Choroid plexus epithelial cell (primary cell): ENCODE results near the gene NME3.
"Not testable (repeated sequence)": the region's sequence is repeated elsewhere in the genome, so short reads cannot be mapped to it uniquely, and the experiment has no call there.

Experiments
- DNase-seq: peaks from one replicate; pipeline ENCODE4 v3.0.0-alpha.2; 2010; ENCODE audit warnings: low read depth
- H3K4me3 ChIP-seq: 2 replicates; pipeline ENCODE4 v1.5.1; 2011; ENCODE audit warnings: low read depth, mild to moderate bottlenecking, control low read depth, low read length, moderate library complexity
- TF ChIP-seq, protein P1 (sequence below): conservative IDR thresholded peaks from 2 replicates; pipeline ENCODE4 v1.5.1; 2011; ENCODE audit warnings: low read depth, mild to moderate bottlenecking, control low read depth, inconsistent platforms, low read length, moderate library complexity

Gene NME3

DNA sequence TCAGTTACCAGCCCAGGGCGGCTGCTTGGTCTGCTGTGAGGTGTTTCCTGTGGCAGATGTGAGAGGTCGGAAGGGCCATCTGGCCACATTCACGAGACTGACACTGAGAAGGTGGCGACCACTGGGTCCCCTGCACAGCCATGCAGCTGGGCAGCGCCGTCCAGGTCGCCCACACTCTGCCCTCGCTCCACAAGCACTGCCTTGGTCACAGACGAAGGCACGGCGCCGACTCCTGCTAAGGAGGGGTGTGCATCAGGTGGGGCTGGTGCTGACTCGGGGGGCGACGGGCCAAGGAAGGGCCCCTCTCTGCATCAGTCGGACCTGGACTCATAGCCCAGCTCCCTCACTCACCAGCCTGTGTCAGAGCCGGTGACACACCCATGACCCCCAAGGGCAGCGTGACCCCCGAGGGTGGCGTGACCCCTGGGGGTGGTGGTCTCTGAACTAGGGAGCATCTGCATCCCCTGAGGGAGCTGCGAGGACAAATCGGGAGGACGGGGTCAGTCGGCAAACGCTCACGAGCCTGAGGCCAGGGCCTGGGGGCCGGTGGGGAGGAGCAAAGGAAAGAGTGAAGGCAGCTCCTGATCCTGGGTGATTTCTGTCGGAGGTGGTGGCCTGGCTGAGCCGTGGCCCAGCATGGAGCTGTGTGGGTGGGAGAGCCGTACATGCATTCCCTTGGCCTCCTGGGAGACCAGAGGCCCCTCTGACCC is 30.4 kb downstream of the NME3 start:
- no peak overlapping the region for H3K4me3 ChIP-seq
- TF ChIP-seq, protein P1, sequence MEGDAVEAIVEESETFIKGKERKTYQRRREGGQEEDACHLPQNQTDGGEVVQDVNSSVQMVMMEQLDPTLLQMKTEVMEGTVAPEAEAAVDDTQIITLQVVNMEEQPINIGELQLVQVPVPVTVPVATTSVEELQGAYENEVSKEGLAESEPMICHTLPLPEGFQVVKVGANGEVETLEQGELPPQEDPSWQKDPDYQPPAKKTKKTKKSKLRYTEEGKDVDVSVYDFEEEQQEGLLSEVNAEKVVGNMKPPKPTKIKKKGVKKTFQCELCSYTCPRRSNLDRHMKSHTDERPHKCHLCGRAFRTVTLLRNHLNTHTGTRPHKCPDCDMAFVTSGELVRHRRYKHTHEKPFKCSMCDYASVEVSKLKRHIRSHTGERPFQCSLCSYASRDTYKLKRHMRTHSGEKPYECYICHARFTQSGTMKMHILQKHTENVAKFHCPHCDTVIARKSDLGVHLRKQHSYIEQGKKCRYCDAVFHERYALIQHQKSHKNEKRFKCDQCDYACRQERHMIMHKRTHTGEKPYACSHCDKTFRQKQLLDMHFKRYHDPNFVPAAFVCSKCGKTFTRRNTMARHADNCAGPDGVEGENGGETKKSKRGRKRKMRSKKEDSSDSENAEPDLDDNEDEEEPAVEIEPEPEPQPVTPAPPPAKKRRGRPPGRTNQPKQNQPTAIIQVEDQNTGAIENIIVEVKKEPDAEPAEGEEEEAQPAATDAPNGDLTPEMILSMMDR = no peak
- no peak for DNase-seq

DNA sequence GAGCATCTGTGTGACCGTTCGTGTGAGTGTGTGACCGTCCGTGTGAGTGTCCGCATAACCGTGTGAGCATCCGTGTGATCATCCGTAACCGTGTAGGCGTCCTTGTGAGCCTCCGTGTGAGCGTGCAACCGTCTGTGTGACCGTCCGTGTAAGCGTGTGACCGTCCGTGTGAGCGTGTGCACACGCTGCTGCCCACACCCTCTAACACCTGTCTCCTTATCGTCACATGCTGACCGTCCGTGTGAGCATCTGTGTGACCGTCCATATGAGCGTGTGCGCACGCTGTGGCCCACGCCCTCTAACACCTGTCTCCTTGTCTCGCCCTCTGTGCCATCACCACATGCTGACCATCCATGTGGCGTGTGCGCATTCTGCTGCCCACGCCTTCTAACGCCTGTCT is 31.1 kb downstream of the NME3 start:
- TF ChIP-seq, protein P1 = no peak
- no peak overlapping the region for H3K4me3 ChIP-seq
- DNase-seq = no peak

DNA sequence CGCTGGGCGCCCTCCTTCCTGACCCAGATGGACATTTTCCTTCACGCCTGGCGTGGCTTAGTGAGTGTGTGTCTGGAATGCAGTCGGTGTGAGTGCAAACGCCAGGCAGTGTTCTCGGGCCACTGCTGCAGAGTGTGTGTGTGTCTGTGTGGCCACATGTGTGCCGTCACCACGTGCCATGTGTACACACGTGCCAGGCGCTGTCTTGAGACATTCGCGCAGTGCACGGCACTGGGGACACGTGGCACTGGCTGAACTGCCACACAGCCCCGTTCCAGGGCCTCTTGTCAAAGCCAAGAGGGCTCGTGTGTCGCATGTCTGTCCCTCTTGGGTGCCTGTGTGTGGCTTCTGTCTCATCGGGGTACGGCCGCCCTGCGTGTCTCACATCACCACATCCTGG is 36.5 kb downstream of the NME3 start:
- TF ChIP-seq, protein P1 = no peak
- no peak for DNase-seq
- H3K4me3 ChIP-seq = no peak overlapping the region

DNA sequence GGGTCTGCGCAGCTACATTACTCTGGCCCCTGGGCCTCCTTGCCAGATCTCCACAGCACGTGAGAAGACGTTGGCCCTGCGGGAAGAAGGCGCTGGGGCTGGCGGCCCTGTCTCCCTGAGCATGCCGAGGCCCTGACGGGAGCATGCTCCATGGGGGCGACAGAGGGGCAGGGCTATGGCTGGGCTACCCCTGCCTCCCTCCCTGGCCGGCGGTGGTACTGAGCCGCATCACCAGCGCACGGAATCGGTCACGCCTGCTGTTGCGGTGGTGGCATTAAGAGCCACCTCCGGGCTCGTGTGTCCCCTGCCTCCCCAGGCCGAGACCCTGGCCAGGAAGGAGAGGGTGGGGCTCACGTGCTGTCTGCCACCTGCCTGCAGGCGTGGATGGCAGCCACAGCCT is 37.2 kb downstream of the NME3 start:
- H3K4me3 ChIP-seq = no peak overlapping the region
- TF ChIP-seq, protein P1 = no peak

DNA sequence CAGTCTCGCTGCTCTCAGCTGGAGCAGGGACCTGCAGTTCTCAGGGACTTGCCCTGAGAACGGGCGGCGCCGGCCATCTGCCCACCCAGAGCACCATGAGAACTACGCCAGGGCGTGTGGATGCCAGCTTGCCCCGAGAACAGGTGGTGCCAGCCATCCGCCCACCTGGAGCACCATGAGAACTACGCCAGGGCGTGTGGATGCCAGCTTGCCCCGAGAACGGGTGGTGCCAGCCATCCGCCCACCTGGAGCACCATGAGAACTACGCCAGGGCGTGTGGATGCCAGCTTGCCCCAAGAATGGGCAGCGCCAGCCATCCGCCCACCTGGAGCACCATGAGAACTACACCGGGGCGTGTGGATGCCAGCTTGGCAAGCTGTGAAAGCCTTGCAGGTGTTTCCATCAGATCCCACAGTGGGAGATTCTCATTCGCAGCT is 38.8 kb downstream of the NME3 start:
- DNase-seq, H3K4me3 ChIP-seq: not testable (repeated sequence)

More for the DNA sequence above, 37.2 kb downstream of the NME3 start:
- no peak for DNase-seq

DNA sequence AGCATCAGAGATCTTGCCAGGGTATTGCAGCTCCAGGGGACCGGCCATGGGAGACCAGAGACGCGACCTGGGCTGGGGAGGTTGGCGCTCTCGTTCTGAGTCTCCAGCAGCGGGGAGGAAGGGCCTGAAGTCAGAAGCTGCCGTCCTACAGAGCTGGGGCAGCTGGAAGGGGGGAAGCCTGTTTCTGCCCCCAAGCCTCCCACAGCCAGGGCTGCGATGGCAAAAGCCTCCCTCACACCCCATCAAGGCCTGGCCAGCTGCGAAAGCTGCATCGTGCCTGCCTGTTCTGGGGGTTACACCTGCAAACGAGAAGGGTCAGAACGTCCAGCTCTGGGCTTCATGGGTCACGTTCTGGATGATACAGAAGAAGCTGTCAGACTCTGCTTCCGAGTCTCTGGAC is 39.3 kb downstream of the NME3 start:
- DNase-seq = no peak
- TF ChIP-seq, protein P1 = no peak
- no peak overlapping the region for H3K4me3 ChIP-seq

DNA sequence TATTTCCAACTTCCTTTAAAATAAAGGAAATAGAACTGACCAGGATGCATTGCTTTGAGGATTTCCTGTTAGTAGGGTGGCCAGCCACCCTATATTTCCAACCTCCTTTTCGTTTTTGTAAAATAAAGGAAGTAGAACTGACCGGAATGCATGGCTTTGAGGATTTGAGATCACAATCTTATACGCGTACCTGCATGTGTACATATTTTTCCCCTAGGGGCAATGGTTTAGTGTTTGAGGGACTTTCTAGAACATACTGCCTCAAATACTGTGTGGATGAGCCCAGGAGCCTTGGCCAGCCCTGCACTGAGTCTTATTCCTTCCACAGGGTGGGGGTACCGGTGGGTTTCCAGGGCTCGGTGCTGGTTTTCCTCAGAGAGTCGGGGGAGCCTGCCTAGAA is 39.7 kb downstream of the NME3 start:
- H3K4me3 ChIP-seq = no peak overlapping the region
- TF ChIP-seq, protein P1 = no peak
- no peak for DNase-seq
